UCSD-AML1 (cell line): ENCODE measurements around the gene MED31.
"Not testable (repeated sequence)": the region's sequence is repeated elsewhere in the genome, so short reads cannot be mapped to it uniquely, and the experiment has no call there.

Experiments used
- DNase-seq: peaks from one replicate; lab custom pipeline; 2025; ENCODE audit not compliant: unreplicated experiment; lab: John Stamatoyannopoulos, UW

The MED31 gene

DNA sequence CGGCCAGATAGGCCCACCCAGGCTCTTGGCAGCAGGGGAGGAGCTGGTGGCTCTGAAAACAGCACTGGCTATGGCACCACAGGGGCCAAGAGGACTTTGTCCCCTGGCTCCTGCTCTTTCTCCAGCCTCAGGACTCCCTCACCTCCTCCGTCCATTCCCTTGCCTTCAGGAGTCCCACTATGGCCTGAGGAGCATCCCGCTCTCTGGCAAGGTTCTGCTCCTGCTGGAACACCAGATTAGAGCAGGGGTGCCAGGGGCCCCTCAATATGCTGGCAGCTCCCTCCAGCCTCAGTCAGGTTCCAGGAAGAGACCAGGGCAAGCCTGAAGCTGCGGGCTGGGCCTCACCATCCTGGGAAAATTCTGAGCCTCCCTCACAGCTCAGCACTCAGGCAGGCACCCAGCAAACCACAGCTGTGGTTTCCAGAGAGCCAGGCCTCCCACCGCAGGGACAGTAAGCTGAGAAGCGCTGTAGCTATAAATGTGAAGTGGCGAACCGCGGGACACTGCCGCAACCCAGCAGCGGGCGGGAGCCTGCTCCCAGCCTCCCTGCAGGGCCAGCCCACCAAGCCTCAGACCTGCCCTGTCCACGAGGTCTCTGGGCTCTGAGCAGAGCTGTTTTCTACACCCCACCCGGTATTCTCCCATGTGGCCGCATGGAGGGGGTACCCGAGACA lies 25.9 kb upstream of the MED31 start:
- DNase-seq, result peak; percentile 44

- no peak for DNase-seq
Measured at GRCh38 chr17:6676802-6677157, 25.4 kb upstream of the MED31 start.

DNA sequence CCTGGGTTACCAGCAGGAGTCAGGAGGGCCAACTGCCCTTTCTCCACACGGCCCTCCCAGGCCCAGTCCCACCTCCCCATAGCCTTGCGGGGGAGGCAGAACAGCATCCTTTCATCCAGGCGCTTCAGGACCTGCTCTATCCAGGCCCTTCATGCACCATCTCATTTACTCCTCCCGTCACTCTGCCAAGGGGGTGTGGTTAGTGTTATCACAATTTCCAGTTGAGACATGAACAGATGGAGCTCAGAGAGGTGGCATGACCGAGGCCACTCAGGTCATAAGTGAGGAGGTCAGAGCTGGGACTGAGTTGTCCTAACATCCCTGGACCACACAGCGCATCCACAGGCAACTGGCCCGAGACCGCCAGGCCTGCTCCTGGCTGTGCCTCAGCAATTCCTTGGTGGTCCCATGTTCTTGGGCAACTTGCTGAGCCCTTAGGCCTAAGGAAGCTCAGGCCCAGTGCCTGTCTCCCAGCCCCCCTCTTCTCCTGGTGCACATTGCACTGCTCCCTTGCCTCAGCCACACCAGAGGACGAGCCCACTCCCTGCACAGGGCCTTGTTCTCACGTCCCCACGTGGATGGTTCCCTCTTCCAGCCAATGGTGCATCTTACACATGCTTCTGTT lies 23.9 kb upstream of the MED31 start:
- no peak for DNase-seq

GRCh38 chr17:6674586-6674985 lies 23.2 kb upstream of the MED31 start:
- no peak for DNase-seq

- no peak for DNase-seq
Measured at GRCh38 chr17:6671431-6671830, 20.0 kb upstream of the MED31 start.

- DNase-seq, result no peak
Measured at GRCh38 chr17:6670999-6671398, 19.6 kb upstream of the MED31 start.

GRCh38 chr17:6670571-6670970 lies 19.2 kb upstream of the MED31 start:
- no peak for DNase-seq

DNA sequence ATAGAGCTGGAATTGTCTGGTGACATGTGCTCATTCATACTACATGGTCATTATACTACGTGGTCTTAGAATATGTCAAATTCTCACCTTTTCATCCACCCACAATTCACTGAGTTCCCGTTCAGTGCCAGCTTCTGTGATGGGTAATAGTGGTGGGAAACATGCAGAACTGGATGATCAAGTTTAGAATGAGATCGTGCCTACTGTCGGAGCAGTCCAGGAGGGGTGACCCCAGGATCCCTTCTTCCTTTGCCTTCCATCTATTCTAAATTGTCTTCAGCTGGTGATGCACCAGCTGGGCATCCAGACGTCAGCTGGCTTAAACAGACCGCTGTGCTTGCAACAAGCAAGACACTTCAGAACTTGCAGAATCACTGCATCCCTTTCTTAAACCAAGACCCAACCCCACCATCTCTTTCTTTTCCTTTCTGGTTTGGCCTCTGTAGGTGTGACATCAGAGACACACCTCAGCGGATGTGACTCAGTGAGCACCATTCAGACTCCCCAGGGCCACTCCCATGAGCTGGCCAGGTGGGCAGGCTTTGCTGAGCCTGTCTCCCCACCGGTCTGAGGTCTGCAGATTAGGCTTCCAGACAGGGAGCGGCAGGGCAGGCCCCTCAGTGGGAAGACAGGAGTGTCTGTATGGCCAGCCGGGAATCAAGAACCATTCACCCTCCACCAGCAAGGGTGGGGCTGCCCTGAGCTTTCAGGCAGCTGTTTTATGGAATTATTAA lies 18.2 kb upstream of the MED31 start:
- no peak for DNase-seq

DNA sequence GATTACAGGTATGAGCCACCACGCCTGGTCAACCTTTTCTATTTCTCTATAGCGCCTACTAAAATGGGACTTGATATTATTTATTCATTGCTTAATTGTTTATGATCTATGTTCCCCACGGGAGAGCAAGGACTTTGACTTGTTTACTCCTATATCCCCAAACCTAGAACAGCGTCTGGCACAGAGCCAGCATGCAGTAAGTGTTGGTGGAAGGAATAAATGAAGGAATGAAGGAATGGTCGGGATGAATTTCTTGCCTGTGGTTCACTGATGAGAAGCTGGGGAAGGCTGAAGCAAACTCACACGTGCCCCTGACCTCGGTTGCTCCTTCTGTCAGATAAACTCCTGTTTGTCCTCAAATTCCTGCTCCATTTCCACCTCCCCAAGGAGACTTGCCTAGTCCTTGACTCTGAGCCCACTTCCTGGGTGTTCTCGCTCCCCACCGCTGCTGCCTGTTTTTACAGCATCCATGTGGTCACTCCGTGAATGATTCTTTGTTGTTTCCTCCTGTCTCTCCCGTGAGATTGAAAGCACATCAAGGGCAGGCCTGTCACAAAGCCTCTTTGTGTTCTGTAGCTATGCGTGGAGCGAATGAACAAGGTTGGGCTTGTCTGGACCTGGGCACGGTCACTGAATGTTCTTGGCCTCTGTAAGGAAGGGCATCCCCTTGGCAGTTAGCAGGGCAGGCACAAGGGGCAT lies 17.5 kb upstream of the MED31 start:
- DNase-seq, result no peak

DNA sequence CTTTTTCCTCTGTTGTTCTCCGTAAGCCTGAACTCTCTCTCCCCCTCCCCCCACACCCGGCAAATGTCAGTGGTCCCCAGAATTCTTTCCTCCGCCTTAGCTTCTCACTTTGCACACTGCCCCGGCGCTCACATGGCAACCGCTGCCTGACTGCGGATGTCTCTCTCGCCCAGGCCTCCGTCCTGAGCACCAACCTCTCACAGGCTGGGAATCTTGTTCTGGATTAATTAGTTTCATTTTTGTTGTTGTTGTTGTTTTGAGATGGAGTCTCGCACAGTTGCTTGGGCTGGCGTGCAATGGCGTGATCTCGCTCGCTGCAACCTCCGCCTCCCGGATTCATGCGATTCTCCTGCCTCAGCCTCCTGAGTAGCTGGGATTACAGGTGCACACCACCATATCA lies 16.8 kb upstream of the MED31 start:
- no peak for DNase-seq

GRCh38 chr17:6667516-6667915 lies 16.1 kb upstream of the MED31 start:
- no peak for DNase-seq

DNA sequence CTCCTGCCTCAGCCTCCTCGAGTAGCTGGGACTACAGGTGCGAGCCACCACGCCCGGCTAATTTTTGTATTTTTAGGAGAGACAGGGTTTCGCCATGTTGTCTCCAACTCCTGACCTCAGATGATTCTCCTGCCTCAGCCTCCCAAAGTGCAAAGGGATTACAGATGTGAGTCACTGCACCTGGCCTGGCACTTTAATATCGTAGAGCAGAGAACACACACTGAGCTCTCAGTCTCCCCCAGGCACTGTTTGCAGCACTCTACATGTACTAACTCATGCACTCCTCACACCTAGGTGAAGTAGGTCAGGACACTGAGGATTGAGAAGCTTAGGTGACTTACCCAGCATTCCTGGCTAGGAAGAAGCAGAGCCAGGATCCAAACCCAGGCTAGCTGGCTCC lies 15.2 kb upstream of the MED31 start:
- no peak for DNase-seq

DNA sequence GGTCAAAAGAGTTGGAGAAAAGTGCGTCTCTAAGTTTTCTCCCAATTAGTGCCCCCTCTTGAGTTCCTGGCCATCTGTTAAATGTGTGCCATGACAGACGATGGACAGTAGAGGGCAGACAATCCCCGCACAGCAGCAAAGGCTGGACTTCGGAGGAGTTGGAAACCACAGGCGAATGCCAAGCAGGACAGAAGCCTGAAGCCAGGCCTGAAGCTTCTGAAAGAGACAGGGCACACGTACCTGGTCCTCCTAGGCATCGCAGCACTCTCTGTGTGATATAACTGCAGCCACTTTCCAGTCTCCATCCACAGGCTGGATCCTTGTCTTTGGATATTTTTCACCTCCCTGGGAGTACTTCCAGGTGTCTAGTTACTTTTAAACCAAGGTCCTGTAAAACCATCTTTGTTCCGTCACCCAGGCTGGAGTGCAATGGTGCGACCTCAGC lies 14.7 kb upstream of the MED31 start:
- DNase-seq, result peak; percentile 67

DNA sequence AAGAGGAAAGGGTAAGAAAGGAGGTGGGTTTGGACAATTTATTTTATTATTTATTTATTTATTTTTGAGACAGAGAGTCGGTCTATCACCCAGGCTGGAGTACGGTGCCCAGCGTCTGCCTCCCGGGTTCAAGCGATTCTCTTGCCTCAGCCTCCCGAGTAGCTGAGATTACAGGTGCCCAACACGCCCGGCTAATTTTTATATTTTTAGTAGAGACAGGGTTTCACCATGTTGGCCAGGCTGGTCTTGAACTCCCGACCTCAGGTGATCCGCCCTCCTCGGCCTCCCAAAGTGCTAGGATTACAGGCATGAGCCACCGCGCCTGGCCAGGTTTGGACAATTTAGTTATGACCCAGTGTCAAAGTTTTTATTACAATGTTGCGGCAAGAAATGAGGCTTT lies 11.8 kb upstream of the MED31 start:
- DNase-seq, result not testable (repeated sequence)

GRCh38 chr17:6661464-6661848 lies 10.1 kb upstream of the MED31 start:
- DNase-seq, result no peak

GRCh38 chr17:6660805-6661463 lies 9.5 kb upstream of the MED31 start:
- peak; percentile 54 for DNase-seq

DNA sequence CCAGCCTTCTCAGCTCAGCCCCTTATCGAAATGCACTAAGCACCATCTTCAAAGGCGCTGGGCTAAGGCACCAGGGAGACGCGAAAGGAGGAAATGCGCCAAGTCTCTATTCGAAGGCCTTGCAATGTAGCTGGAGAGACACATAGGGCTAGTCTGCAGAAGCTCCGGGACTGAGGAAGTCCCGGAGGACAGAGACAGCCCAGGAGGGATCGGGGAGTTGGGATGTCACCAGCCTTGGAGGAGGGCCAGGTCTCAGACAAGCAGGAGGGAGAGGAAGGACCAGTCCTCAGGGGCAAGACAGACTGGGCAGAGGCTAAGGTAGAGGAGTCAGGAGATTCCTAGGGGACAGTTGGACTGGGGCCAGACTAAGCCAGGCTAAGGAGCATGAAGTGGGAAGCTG lies 8.7 kb upstream of the MED31 start:
- no peak for DNase-seq

- not testable (repeated sequence) for DNase-seq
Measured at GRCh38 chr17:6658411-6658810, 7.0 kb upstream of the MED31 start.

- DNase-seq, result no peak
Measured at GRCh38 chr17:6657633-6658287, 6.4 kb upstream of the MED31 start.

- not testable (repeated sequence) for DNase-seq
Measured at GRCh38 chr17:6656797-6657632, 5.6 kb upstream of the MED31 start.
